Measurements from ENCODE around the gene TBC1D5.

Gene TBC1D5

GRCh38 chr3:17333446-17333845, 409.0 kb downstream of the TBC1D5 start:
- Mint-ChIP-seq H3K27me3 (no peaks in the 10 kb centered on the region), H3K4me3 (no peak overlapping the region), H3K36me3 (peaks cover 4% of the 10 kb centered on the region in 2 donors), H3K4me1 (no peaks in the 10 kb centered on the region), H3K27ac (no peak overlapping the region), H3K9me3 (no peaks in the 10 kb centered on the region)
- ATAC-seq (replicated peaks) = no peak
- DNase-seq = no peak

GRCh38 chr3:17330660-17331059, 411.8 kb downstream of the TBC1D5 start:
- no peak for DNase-seq
- Mint-ChIP-seq H3K4me3 (no peak overlapping the region), H3K27me3 (no peaks in the 10 kb centered on the region), H3K27ac (no peak overlapping the region), H3K9me3 (no peaks in the 10 kb centered on the region), H3K36me3 (peaks cover 5 to 8% of the 10 kb centered on the region in 2 donors), H3K4me1 (no peaks in the 10 kb centered on the region)
- ATAC-seq (replicated peaks) = no peak

GRCh38 chr3:17329927-17330326, 412.5 kb downstream of the TBC1D5 start:
- H3K27me3 Mint-ChIP-seq = no peaks in the 10 kb centered on the region
- no peak for DNase-seq
- H3K9me3 Mint-ChIP-seq = no peaks in the 10 kb centered on the region
- peaks cover 8 to 15% of the 10 kb centered on the region in 2 donors for H3K36me3 Mint-ChIP-seq
- H3K27ac Mint-ChIP-seq = no peak overlapping the region
- no peak for ATAC-seq (replicated peaks)
- no peak overlapping the region for H3K4me3 Mint-ChIP-seq
- no peaks in the 10 kb centered on the region for H3K4me1 Mint-ChIP-seq

- H3K9me3 Mint-ChIP-seq = no peaks in the 10 kb centered on the region
- no peak for DNase-seq
- ATAC-seq (replicated peaks) = peak; percentile 27 to 52
- H3K27me3 Mint-ChIP-seq = no peaks in the 10 kb centered on the region
- peaks cover 11 to 20% of the 10 kb centered on the region in 2 donors for H3K36me3 Mint-ChIP-seq
- H3K4me3 Mint-ChIP-seq = peak overlapping the region; percentile 21 to 36
- H3K27ac Mint-ChIP-seq = no peak overlapping the region
- peaks cover 7 to 16% of the 10 kb centered on the region in 2 donors for H3K4me1 Mint-ChIP-seq
These were observed 420.2 kb downstream of the TBC1D5 start for GRCh38 chr3:17322106-17322793.

- no peak for ATAC-seq (replicated peaks)
- no peaks in the 10 kb centered on the region for H3K9me3 Mint-ChIP-seq
These were observed 422.2 kb downstream of the TBC1D5 start for GRCh38 chr3:17320266-17320665.

GRCh38 chr3:17315897-17316296, 426.5 kb downstream of the TBC1D5 start:
- Mint-ChIP-seq H3K4me3 (no peak overlapping the region), H3K9me3 (no peaks in the 10 kb centered on the region), H3K27me3 (no peaks in the 10 kb centered on the region), H3K4me1 (no peaks in the 10 kb centered on the region), H3K27ac (no peak overlapping the region), H3K36me3 (peaks cover 12 to 13% of the 10 kb centered on the region in 2 donors)
- DNase-seq = no peak
- no peak for ATAC-seq (replicated peaks)

More at GRCh38 chr3:17320266-17320665, 422.2 kb downstream of the TBC1D5 start:
- Mint-ChIP-seq H3K27ac (no peak overlapping the region), H3K27me3 (no peaks in the 10 kb centered on the region), H3K4me3 (no peak overlapping the region), H3K36me3 (peaks cover 12 to 20% of the 10 kb centered on the region in 2 donors), H3K4me1 (peaks cover 7 to 16% of the 10 kb centered on the region in 2 donors)
- no peak for DNase-seq

GRCh38 chr3:17314171-17314570, 428.3 kb downstream of the TBC1D5 start:
- Mint-ChIP-seq H3K36me3 (peaks cover 4 to 13% of the 10 kb centered on the region in 2 donors), H3K4me3 (no peak overlapping the region), H3K9me3 (no peaks in the 10 kb centered on the region), H3K27ac (no peak overlapping the region), H3K27me3 (no peaks in the 10 kb centered on the region), H3K4me1 (no peaks in the 10 kb centered on the region)
- no peak for ATAC-seq (replicated peaks)
- DNase-seq = no peak

GRCh38 chr3:17313746-17314145, 428.7 kb downstream of the TBC1D5 start:
- ATAC-seq (replicated peaks) (no peak), DNase-seq (no peak)
- Mint-ChIP-seq H3K4me3 (no peak overlapping the region), H3K27ac (no peak overlapping the region), H3K4me1 (no peaks in the 10 kb centered on the region), H3K27me3 (no peaks in the 10 kb centered on the region), H3K9me3 (no peaks in the 10 kb centered on the region), H3K36me3 (peaks cover 4 to 12% of the 10 kb centered on the region in 2 donors)

GRCh38 chr3:17310983-17311382, 431.4 kb downstream of the TBC1D5 start:
- Mint-ChIP-seq H3K27ac (no peak overlapping the region), H3K4me1 (no peaks in the 10 kb centered on the region), H3K27me3 (no peaks in the 10 kb centered on the region), H3K4me3 (no peak overlapping the region), H3K36me3 (peaks cover 0 to 5% of the 10 kb centered on the region in 2 donors), H3K9me3 (no peaks in the 10 kb centered on the region)
- ATAC-seq (replicated peaks) (no peak), DNase-seq (no peak)

- no peaks in the 10 kb centered on the region for H3K4me1 Mint-ChIP-seq
- peaks cover 6 to 12% of the 10 kb centered on the region in 2 donors for H3K36me3 Mint-ChIP-seq
- no peak overlapping the region for H3K27ac Mint-ChIP-seq
- DNase-seq = no peak
- H3K9me3 Mint-ChIP-seq = no peaks in the 10 kb centered on the region
- no peak for ATAC-seq (replicated peaks)
- no peak overlapping the region for H3K4me3 Mint-ChIP-seq
- H3K27me3 Mint-ChIP-seq = no peaks in the 10 kb centered on the region
These were observed 434.5 kb downstream of the TBC1D5 start for GRCh38 chr3:17307887-17308286.

- no peak overlapping the region for H3K27ac Mint-ChIP-seq
- no peak for ATAC-seq (replicated peaks)
- no peaks in the 10 kb centered on the region for H3K4me1 Mint-ChIP-seq
- no peak for DNase-seq
- H3K27me3 Mint-ChIP-seq = no peaks in the 10 kb centered on the region
- no peak overlapping the region for H3K4me3 Mint-ChIP-seq
- peaks cover 6 to 12% of the 10 kb centered on the region in 2 donors for H3K36me3 Mint-ChIP-seq
- no peaks in the 10 kb centered on the region for H3K9me3 Mint-ChIP-seq
These were observed 434.9 kb downstream of the TBC1D5 start for GRCh38 chr3:17307482-17307881.

- H3K4me1 Mint-ChIP-seq = no peaks in the 10 kb centered on the region
- peaks cover 6 to 12% of the 10 kb centered on the region in 2 donors for H3K36me3 Mint-ChIP-seq
- ATAC-seq (replicated peaks) (no peak), DNase-seq (no peak)
- H3K27me3 Mint-ChIP-seq = no peaks in the 10 kb centered on the region
- H3K4me3 Mint-ChIP-seq = no peak overlapping the region
- no peaks in the 10 kb centered on the region for H3K9me3 Mint-ChIP-seq
- no peak overlapping the region for H3K27ac Mint-ChIP-seq
These were observed 437.5 kb downstream of the TBC1D5 start for GRCh38 chr3:17304969-17305368.

- no peak for ATAC-seq (replicated peaks)
These were observed 439.7 kb downstream of the TBC1D5 start for GRCh38 chr3:17302774-17303173.

GRCh38 chr3:17302170-17302569, 440.3 kb downstream of the TBC1D5 start:
- DNase-seq (no peak), ATAC-seq (replicated peaks) (no peak)
- no peaks in the 10 kb centered on the region for H3K4me1 Mint-ChIP-seq
- no peak overlapping the region for H3K27ac Mint-ChIP-seq
- H3K9me3 Mint-ChIP-seq = no peaks in the 10 kb centered on the region
- no peak overlapping the region for H3K4me3 Mint-ChIP-seq
- H3K27me3 Mint-ChIP-seq = no peaks in the 10 kb centered on the region
- peaks cover 15 to 18% of the 10 kb centered on the region in 2 donors for H3K36me3 Mint-ChIP-seq

More at GRCh38 chr3:17302774-17303173, 439.7 kb downstream of the TBC1D5 start:
- H3K27me3 Mint-ChIP-seq = no peaks in the 10 kb centered on the region
- peaks cover 14 to 18% of the 10 kb centered on the region in 2 donors for H3K36me3 Mint-ChIP-seq
- no peak for DNase-seq
- no peaks in the 10 kb centered on the region for H3K9me3 Mint-ChIP-seq
- no peaks in the 10 kb centered on the region for H3K4me1 Mint-ChIP-seq
- H3K4me3 Mint-ChIP-seq = no peak overlapping the region
- no peak overlapping the region for H3K27ac Mint-ChIP-seq

GRCh38 chr3:17301271-17301670, 441.2 kb downstream of the TBC1D5 start:
- Mint-ChIP-seq H3K27me3 (no peaks in the 10 kb centered on the region), H3K36me3 (peaks cover 19 to 22% of the 10 kb centered on the region in 2 donors)
- DNase-seq = no peak

More at GRCh38 chr3:17301271-17301670, 441.2 kb downstream of the TBC1D5 start:
- ATAC-seq (replicated peaks) = no peak
- Mint-ChIP-seq H3K4me1 (no peaks in the 10 kb centered on the region), H3K9me3 (no peaks in the 10 kb centered on the region), H3K4me3 (no peak overlapping the region), H3K27ac (no peak overlapping the region)
